ENCODE results near the gene PTH2.

GRCh38 chr19:49425922-49426592 is 2.8 kb upstream of the PTH2 start:
- TF ChIP-seq CTCF (conservative IDR thresholded peaks at IDR 0.05) (no peak), ZFX (IDR thresholded peaks at IDR 0.05) (no peak)

Measured in C4-2B (cell line).